Panc1 (cell line): ENCODE results near the gene FRMD7. TPM values are rescaled to one million over a fixed set of nuclear protein-coding genes. Genes with fewer than 3 reads are reported as not detected.

Source experiments
- ATAC-seq: fragments of 200-7000 bp; cut with Tn5 transposase; 2 replicates; pipeline ENCODE4 v1.9.1; 2020; ENCODE audit warnings: mild to moderate bottlenecking, moderate library complexity
- Bru-seq: library from RNA; stranded (reverse); fragments of 400-500 nt; gene quantifications from one replicate; lab custom pipeline; 2021; lab: Mats Ljungman, UMichigan
- BruChase-seq, 2 experiments: library from RNA; stranded (reverse); fragments of 400-500 nt; gene quantifications; one replicate each; lab custom pipeline; 2021; lab: Mats Ljungman, UMichigan
- BruUV-seq: library from RNA; stranded (reverse); fragments of 400-500 nt; replicated peaks from 2 replicates; lab custom pipeline; 2021; lab: Mats Ljungman, UMichigan
- CTCF ChIA-PET: fragments of 300-600 bp; sonication (Branson Sonifier 250); formaldehyde crosslinking; loops from one replicate; lab custom pipeline; 2022; ENCODE audit warnings: antibody characterized with exemption; lab: Charles Lee
- POLR2A ChIA-PET: fragments of 300-600 bp; sonication (Branson Sonifier 250); formaldehyde crosslinking; loops from one replicate; lab custom pipeline; 2022; ENCODE audit warnings: antibody characterized with exemption; lab: Charles Lee
- DNase-seq: peaks from one replicate; pipeline ENCODE4 v3.0.0-alpha.2; 2010; ENCODE audit warnings: low read depth, low spot score
- H3K27ac ChIP-seq: 2 replicates; pipeline ENCODE4 v1.5.1; 2011; ENCODE audit warnings: mild to moderate bottlenecking, low read length, inconsistent platforms
- H3K27me3 ChIP-seq: fragments of 200-500 bp; sonication (Bioruptor generic); 2 replicates; pipeline ENCODE4 v1.6.0; 2014; ENCODE audit warnings: low read length, inconsistent platforms; ENCODE audit not compliant: control insufficient read depth, insufficient read depth
- H3K36me3 ChIP-seq: fragments of 200-500 bp; sonication (Bioruptor generic); 2 replicates; pipeline ENCODE4 v1.5.1; 2014; ENCODE audit warnings: inconsistent platforms, mild to moderate bottlenecking, low read length, moderate library complexity; ENCODE audit not compliant: control insufficient read depth, insufficient read depth
- H3K4me1 ChIP-seq: 2 replicates; pipeline ENCODE4 v1.5.1; 2011; ENCODE audit warnings: inconsistent platforms, mild to moderate bottlenecking, low read length, moderate library complexity; ENCODE audit not compliant: control insufficient read depth, insufficient read depth
- H3K4me3 ChIP-seq, 2 experiments: 2 replicates each; pipeline ENCODE4 v1.5.1; 2011 to 2012; ENCODE audit warnings: low read depth in 2 of 2, low read length in 2 of 2, mild to moderate bottlenecking in 2 of 2, inconsistent platforms in 1 of 2, moderate library complexity in 1 of 2
- H3K9me3 ChIP-seq: fragments of 200-500 bp; sonication (Bioruptor generic); 2 replicates; pipeline ENCODE4 v1.5.1; 2014; ENCODE audit warnings: low read depth, mild to moderate bottlenecking, inconsistent platforms, low read length, moderate library complexity; ENCODE audit not compliant: control insufficient read depth, insufficient read depth
- POLR2AphosphoS5 ChIP-seq: IDR thresholded peaks from 2 replicates; pipeline ENCODE4 v1.6.1; 2012; ENCODE audit warnings: mild to moderate bottlenecking, low read depth, low read length, moderate library complexity
- SIN3A ChIP-seq: IDR thresholded peaks from 2 replicates; pipeline ENCODE4 v1.6.1; 2012; ENCODE audit warnings: low read depth, mild to moderate bottlenecking, low read length, moderate library complexity, borderline replicate concordance; ENCODE audit not compliant: insufficient read depth
- TCF7L2 ChIP-seq: IDR thresholded peaks from 2 replicates; pipeline ENCODE4 v1.6.1; 2011; ENCODE audit warnings: mild to moderate bottlenecking, low read depth, low read length, inconsistent platforms
- in situ Hi-C: cut with HindIII; loops from 2 replicates; pipeline ENCODE4 v1.10.0; 2016; ENCODE audit warnings: low sequenced_read_pairs, low pct_unique_long_range_greater_than_20kb
- intact Hi-C: fragments of 100-400 bp; cut with micrococcal nuclease; formaldehyde crosslinking; loops from one replicate; pipeline ENCODE4 v1.10.0; 2022; ENCODE audit not compliant: unreplicated experiment
- long read RNA-seq: library from polyadenylated mRNA; unstranded; transcript quantifications from one replicate; pipeline ENCODE4 v2.0.0, GENCODE V29; 2021; ENCODE audit not compliant: unreplicated experiment
- polyA plus RNA-seq: library from polyadenylated mRNA; unstranded; fragments of >200 nt; gene quantifications from one replicate; pipeline ENCODE4 v1.2.1, GENCODE V29; 2012; ENCODE audit warnings: missing spikeins; ENCODE audit not compliant: insufficient read length
- total RNA-seq: library from RNA; stranded (reverse); gene quantifications from one replicate; pipeline ENCODE4 v1.2.1, GENCODE V29; 2021; ENCODE audit not compliant: unreplicated experiment
- TF ChIP-seq, protein P1 (sequence below): fragments of 450-650 bp; IDR thresholded peaks from 2 replicates; pipeline ENCODE4 v1.5.1; 2017; ENCODE audit warnings: mild to moderate bottlenecking
- TF ChIP-seq, protein P2 (sequence below), 2 experiments: IDR thresholded peaks; 2 replicates each; pipeline ENCODE4 v1.6.1; 2011 to 2012; ENCODE audit warnings: low read depth in 2 of 2, control low read depth in 1 of 2, low read length in 1 of 2, mild to moderate bottlenecking in 1 of 2, moderate library complexity in 1 of 2; ENCODE audit not compliant: insufficient read depth in 1 of 2

Gene FRMD7, protein sequence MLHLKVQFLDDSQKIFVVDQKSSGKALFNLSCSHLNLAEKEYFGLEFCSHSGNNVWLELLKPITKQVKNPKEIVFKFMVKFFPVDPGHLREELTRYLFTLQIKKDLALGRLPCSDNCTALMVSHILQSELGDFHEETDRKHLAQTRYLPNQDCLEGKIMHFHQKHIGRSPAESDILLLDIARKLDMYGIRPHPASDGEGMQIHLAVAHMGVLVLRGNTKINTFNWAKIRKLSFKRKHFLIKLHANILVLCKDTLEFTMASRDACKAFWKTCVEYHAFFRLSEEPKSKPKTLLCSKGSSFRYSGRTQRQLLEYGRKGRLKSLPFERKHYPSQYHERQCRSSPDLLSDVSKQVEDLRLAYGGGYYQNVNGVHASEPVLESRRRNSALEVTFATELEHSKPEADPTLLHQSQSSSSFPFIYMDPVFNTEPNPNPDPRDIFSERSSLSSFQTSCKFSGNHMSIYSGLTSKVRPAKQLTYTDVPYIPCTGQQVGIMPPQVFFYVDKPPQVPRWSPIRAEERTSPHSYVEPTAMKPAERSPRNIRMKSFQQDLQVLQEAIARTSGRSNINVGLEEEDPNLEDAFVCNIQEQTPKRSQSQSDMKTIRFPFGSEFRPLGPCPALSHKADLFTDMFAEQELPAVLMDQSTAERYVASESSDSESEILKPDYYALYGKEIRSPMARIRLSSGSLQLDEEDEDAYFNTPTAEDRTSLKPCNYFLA
- total RNA-seq (not detected), Bru-seq, nascent RNA (percentile 2 among the genes with signal in this experiment), BruChase-seq, experiment 1, labeled RNA remaining after a 2-hour chase (percentile 9 among the genes with signal in this experiment), BruChase-seq, experiment 2, labeled RNA remaining after a 6-hour chase (percentile 2 among the genes with signal in this experiment)
- polyA plus RNA-seq, result not detected
- long read RNA-seq, result 0 reads

DNA sequence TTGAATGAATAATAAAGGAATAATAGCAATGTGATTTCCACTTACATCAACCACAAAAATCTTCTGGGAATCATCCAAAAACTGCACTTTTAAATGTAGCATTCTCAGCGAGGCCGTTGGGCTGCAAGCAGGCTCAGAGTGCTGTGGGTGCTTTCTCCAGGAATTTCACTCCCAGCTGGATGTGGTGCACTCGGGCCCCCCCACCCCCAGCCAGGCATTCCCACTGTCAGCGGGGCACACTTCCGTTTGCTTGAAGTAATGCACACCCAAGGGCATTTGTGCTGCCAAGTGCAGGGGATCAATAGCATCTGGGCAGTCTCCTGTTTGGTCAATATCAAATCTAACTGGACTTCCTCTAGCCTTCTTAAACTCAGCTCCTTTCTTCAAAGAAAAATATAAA, at the start of gene FRMD7:
FRMD7 (minus strand) TSS at position 278 of the 400 bp plus-strand sequence; CDS start at position 102, 176 bp downstream.
- no peaks in the 10 kb centered on the region for H3K36me3 ChIP-seq
- DNase-seq (no peak), ATAC-seq (no peak)
- BruUV-seq, result no TSS peak
- intact Hi-C loops (no loop called here), in situ Hi-C loops (no loop called here)
- no peaks in the 10 kb centered on the region for H3K9me3 ChIP-seq
- no peaks in the 10 kb centered on the region for H3K4me1 ChIP-seq
- no peak within 1 kb of the TSS for H3K4me3 ChIP-seq
- CTCF ChIA-PET, result no interaction called here
- no peaks in the 10 kb centered on the region; the same call in 1 of the 2 replicates for H3K27me3 ChIP-seq
- POLR2A ChIA-PET, result interaction anchor here (0.7 kb wide), 1 partner anchor 895 kb away, joined by 3 read pairs; no protein-coding TSS in a partner anchor
- no peak for TF ChIP-seq SIN3A
- no peak for TF ChIP-seq POLR2AphosphoS5
- TF ChIP-seq, protein P1, sequence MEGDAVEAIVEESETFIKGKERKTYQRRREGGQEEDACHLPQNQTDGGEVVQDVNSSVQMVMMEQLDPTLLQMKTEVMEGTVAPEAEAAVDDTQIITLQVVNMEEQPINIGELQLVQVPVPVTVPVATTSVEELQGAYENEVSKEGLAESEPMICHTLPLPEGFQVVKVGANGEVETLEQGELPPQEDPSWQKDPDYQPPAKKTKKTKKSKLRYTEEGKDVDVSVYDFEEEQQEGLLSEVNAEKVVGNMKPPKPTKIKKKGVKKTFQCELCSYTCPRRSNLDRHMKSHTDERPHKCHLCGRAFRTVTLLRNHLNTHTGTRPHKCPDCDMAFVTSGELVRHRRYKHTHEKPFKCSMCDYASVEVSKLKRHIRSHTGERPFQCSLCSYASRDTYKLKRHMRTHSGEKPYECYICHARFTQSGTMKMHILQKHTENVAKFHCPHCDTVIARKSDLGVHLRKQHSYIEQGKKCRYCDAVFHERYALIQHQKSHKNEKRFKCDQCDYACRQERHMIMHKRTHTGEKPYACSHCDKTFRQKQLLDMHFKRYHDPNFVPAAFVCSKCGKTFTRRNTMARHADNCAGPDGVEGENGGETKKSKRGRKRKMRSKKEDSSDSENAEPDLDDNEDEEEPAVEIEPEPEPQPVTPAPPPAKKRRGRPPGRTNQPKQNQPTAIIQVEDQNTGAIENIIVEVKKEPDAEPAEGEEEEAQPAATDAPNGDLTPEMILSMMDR, result no peak
- TF ChIP-seq TCF7L2, result no peak
- TF ChIP-seq, protein P2, sequence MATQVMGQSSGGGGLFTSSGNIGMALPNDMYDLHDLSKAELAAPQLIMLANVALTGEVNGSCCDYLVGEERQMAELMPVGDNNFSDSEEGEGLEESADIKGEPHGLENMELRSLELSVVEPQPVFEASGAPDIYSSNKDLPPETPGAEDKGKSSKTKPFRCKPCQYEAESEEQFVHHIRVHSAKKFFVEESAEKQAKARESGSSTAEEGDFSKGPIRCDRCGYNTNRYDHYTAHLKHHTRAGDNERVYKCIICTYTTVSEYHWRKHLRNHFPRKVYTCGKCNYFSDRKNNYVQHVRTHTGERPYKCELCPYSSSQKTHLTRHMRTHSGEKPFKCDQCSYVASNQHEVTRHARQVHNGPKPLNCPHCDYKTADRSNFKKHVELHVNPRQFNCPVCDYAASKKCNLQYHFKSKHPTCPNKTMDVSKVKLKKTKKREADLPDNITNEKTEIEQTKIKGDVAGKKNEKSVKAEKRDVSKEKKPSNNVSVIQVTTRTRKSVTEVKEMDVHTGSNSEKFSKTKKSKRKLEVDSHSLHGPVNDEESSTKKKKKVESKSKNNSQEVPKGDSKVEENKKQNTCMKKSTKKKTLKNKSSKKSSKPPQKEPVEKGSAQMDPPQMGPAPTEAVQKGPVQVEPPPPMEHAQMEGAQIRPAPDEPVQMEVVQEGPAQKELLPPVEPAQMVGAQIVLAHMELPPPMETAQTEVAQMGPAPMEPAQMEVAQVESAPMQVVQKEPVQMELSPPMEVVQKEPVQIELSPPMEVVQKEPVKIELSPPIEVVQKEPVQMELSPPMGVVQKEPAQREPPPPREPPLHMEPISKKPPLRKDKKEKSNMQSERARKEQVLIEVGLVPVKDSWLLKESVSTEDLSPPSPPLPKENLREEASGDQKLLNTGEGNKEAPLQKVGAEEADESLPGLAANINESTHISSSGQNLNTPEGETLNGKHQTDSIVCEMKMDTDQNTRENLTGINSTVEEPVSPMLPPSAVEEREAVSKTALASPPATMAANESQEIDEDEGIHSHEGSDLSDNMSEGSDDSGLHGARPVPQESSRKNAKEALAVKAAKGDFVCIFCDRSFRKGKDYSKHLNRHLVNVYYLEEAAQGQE (IDR thresholded peaks at IDR 0.05; ENCODE audit: insufficient read depth in 1 of 2, low read depth in 2 of 2, low read length in 1 of 2), result no peak
- no peak within 1 kb of the TSS for H3K27ac ChIP-seq

DNA sequence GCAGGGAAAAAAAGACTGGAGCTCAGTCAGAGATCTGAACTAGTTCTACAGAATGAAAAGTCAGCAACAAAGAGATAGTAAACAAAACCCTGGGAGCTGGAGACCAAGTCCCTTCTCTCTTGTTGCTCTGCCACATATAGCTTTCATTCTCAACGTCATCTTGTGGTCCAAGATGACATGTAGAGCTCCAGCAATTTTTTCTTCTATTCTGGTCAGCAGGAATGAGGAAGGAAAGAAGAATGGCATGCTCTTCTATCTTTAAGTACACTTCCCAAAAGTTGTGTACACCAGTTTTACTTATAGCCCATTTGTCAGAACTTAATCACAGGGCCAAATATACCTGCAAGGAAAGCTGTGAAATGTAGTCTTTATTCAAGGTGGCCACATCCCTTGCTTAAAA, 45.8 kb upstream of the FRMD7 start:
- TF ChIP-seq POLR2AphosphoS5 (no peak), TCF7L2 (no peak), SIN3A (no peak)
- TF ChIP-seq, protein P1, result no peak
- TF ChIP-seq, protein P2 (IDR thresholded peaks at IDR 0.05; ENCODE audit: insufficient read depth in 1 of 2, low read depth in 2 of 2, low read length in 1 of 2), result no peak
- ATAC-seq (no peak), DNase-seq (no peak)
- no peaks in the 10 kb centered on the region; the same call in 1 of the 2 replicates for H3K27me3 ChIP-seq
- no peak overlapping the region for H3K4me3 ChIP-seq
- CTCF ChIA-PET, result no interaction called here
- in situ Hi-C loops, result no loop called here
- intact Hi-C loops, result no loop called here
- H3K27ac ChIP-seq, result no peak overlapping the region
- no TSS peak for BruUV-seq
- no peaks in the 10 kb centered on the region for H3K4me1 ChIP-seq
- H3K36me3 ChIP-seq, result no peaks in the 10 kb centered on the region
- no peaks in the 10 kb centered on the region for H3K9me3 ChIP-seq
- POLR2A ChIA-PET, result no interaction called here
